ENCODE results near the gene DDB1. TPM values are rescaled to one million over a fixed set of nuclear protein-coding genes. Genes with fewer than 3 reads are reported as not detected.

DDB1 gene
- total and polyA plus RNA-seq, 10 of the 15 experiments (the other 5 are each of a cell fraction or from before 2014, with no cell fraction given) = 136 to 272 (median 216) TPM

DNA sequence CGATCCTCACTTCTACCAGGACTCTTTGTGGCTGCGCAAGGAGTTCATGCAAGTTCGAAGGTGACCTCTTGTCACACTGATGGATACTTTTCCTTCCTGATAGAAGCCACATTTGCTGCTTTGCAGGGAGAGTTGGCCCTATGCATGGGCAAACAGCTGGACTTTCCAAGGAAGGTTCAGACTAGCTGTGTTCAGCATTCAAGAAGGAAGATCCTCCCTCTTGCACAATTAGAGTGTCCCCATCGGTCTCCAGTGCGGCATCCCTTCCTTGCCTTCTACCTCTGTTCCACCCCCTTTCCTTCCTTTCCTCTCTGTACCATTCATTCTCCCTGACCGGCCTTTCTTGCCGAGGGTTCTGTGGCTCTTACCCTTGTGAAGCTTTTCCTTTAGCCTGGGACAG, 35.7 kb upstream of the DDB1 start:
- WGBS (ENCODE audit: insufficient coverage, insufficient replicate concordance, low lambda C conversion rate, missing lambda C conversion rate) = 99% methylated on average over 7 of the region's 7 CpGs
- TF ChIP-seq ZBTB4 (CRISPR knock-in tag; IDR thresholded peaks at IDR 0.05) = no peak
- TF ChIP-seq EED (IDR thresholded peaks at IDR 0.05; ENCODE audit: low read depth) = no peak
- no peak for TF ChIP-seq CHD4 (IDR thresholded peaks at IDR 0.05)
- TF ChIP-seq HCFC1 (IDR thresholded peaks at IDR 0.05; ENCODE audit: low read length) = no peak
- no peak for TF ChIP-seq DPF2 (IDR thresholded peaks at IDR 0.05)
- no peak for TF ChIP-seq SREBF1 (IDR thresholded peaks at IDR 0.05; ENCODE audit: low read length)
- Histone ChIP-seq H2AFZ (ENCODE audit: control insufficient read depth, low read depth, low read length) (no peak overlapping the region), H3K4me3 (no peak overlapping the region), H3K79me2 (ENCODE audit: control insufficient read depth, insufficient read depth, low read length) (peaks cover 10% of the 10 kb centered on the region), H3K27me3 (replicated peaks in 1 of 2; ENCODE audit: control insufficient read depth in 2 of 2, insufficient read depth in 2 of 2, low read length in 1 of 2) (no peaks in the 10 kb centered on the region), H3K27ac (ENCODE audit: control insufficient read depth, insufficient read depth) (peak overlapping the region; percentile 67; the same call in 1 of the 2 replicates), H4K20me1 (ENCODE audit: control insufficient read depth, insufficient read depth) (no peaks in the 10 kb centered on the region), H3K4me1 (ENCODE audit: control insufficient read depth, insufficient read depth, low read length) (peaks cover 8% of the 10 kb centered on the region), H3K36me3 (ENCODE audit: control insufficient read depth in 2 of 2, insufficient read depth in 2 of 2, low read length in 1 of 2) (peaks cover 17 to 29% of the 10 kb centered on the region in 2 experiments), H3K9ac (ENCODE audit: control insufficient read depth, insufficient read depth, low read length) (no peak overlapping the region), H3K4me2 (ENCODE audit: control insufficient read depth, insufficient read depth) (no peak overlapping the region), H3K9me3 (replicated peaks; ENCODE audit: control insufficient read depth, insufficient read depth, low read length) (no peaks in the 10 kb centered on the region)
- SMC1A ChIA-PET (ENCODE audit: uncharacterized antibody, unreplicated experiment) = interaction anchor here (1.0 to 4.2 kb wide), 9 partner anchors 11 to 41 kb away, joined by 3 to 84 read pairs (median 5); partner anchors contain the start of genes CYB561A3, DDB1, TKFC and TMEM138
- BruUV-seq (replicated peaks) = no TSS peak
- ATAC-seq (no peak), FAIRE-seq (no peak), DNase-seq (ENCODE audit: low read depth, low spot score) (no peak)
- intact Hi-C loops (cut with micrococcal nuclease; ENCODE audit: unreplicated experiment) (no loop called here), in situ Hi-C loops (cut with MboI) (no loop called here)
- CTCF ChIA-PET = interaction anchor here (0.8 to 23.9 kb wide), 11 partner anchors 8 to 270 kb away, joined by 3 to 387 read pairs (median 6); partner anchors contain the start of gene CYB561A3
- POLR2A ChIA-PET = interaction anchor here (1.0 to 7.0 kb wide), 4 partner anchors 10 to 75 kb away, joined by 3 to 111 read pairs (median 6); partner anchors contain the start of genes CYB561A3 and TMEM138
- RAD21 ChIA-PET (ENCODE audit: unreplicated experiment) = interaction anchor here (1.5 to 8.0 kb wide), 6 partner anchors 10 to 35 kb away, joined by 3 to 72 read pairs (median 18); partner anchors contain the start of genes CYB561A3 and TMEM138

Data from GM12878 (cell line).